Chondrocyte (in vitro differentiated cells): Measurements from ENCODE around the gene CYP4A22. TPM values are rescaled to one million over a fixed set of nuclear protein-coding genes. Genes with fewer than 3 reads are reported as not detected.
"Not testable (repeated sequence)": the region's sequence is repeated elsewhere in the genome, so short reads cannot be mapped to it uniquely, and the experiment has no call there.

Experiments used
- DNase-seq: peaks from one replicate; pipeline ENCODE4 v3.0.0; 2021; ENCODE audit warnings: mixed read lengths, low spot score
- H3K27ac Mint-ChIP-seq: one replicate; pipeline ENCODE4 v1.8.0; 2021; ENCODE audit warnings: mild to moderate bottlenecking, moderate library complexity, mixed read lengths; ENCODE audit not compliant: unreplicated experiment
- H3K27me3 Mint-ChIP-seq: 2 replicates; pipeline ENCODE4 v1.8.0; 2021; ENCODE audit warnings: low read depth, mixed read lengths
- H3K36me3 Mint-ChIP-seq: 2 replicates; pipeline ENCODE4 v1.8.0; 2021; ENCODE audit warnings: low read depth, mixed read lengths
- H3K4me1 Mint-ChIP-seq: 2 replicates; pipeline ENCODE4 v1.8.0; 2021; ENCODE audit warnings: low read depth, mild to moderate bottlenecking, mixed read lengths
- H3K4me3 Mint-ChIP-seq: one replicate; pipeline ENCODE4 v1.8.0; 2021; ENCODE audit warnings: mild to moderate bottlenecking, moderate library complexity, mixed read lengths; ENCODE audit not compliant: unreplicated experiment
- H3K9me3 Mint-ChIP-seq: 2 replicates; pipeline ENCODE4 v1.8.0; 2021; ENCODE audit warnings: low read depth, mixed read lengths
- long read RNA-seq: library from polyadenylated mRNA; stranded (forward); transcript quantifications from one replicate; pipeline ENCODE4 v2.0.0, GENCODE V29; 2021
- total RNA-seq: library from RNA; stranded (reverse); gene quantifications from 3 replicates; pipeline ENCODE4 v1.2.1, GENCODE V29; 2021
- TF ChIP-seq, protein P1 (sequence below): fragments of 200-600 bp; sonication (generic); IDR thresholded peaks from 2 replicates; pipeline ENCODE4 v1.5.0; 2021; ENCODE audit warnings: antibody characterized with exemption, mild to moderate bottlenecking, moderate library complexity

Gene CYP4A22, protein sequence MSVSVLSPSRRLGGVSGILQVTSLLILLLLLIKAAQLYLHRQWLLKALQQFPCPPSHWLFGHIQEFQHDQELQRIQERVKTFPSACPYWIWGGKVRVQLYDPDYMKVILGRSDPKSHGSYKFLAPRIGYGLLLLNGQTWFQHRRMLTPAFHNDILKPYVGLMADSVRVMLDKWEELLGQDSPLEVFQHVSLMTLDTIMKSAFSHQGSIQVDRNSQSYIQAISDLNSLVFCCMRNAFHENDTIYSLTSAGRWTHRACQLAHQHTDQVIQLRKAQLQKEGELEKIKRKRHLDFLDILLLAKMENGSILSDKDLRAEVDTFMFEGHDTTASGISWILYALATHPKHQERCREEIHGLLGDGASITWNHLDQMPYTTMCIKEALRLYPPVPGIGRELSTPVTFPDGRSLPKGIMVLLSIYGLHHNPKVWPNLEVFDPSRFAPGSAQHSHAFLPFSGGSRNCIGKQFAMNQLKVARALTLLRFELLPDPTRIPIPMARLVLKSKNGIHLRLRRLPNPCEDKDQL
- total RNA-seq, result not detected in 3 replicates
- long read RNA-seq, result 0 reads

DNA sequence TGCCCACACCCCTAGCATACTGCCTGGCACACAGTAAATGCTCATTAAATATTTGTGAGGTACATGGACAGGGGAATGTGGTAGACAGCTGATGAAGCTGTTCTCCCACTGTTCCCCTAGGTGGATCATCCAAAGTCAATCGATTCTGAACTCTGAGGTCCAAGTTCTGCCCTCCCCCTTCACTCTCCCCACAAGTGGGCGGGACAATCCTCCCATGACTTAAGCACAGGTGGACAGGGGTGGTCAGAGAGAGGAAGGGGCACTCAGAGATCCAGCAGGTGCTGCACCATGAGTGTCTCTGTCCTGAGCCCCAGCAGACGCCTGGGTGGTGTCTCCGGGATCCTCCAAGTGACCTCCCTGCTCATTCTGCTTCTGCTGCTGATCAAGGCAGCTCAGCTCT is at the start of gene CYP4A22:
Gene CYP4A22 (plus strand): TSS at position 244 of the 400 bp plus-strand sequence. CDS start 45 bp downstream, at position 289.
- Mint-ChIP-seq H3K27me3 (peaks cover 9% of the 10 kb centered on the region), H3K4me1 (no peaks in the 10 kb centered on the region), H3K27ac (no peak within 1 kb of the TSS), H3K4me3 (no peak within 1 kb of the TSS), H3K9me3 (no peaks in the 10 kb centered on the region), H3K36me3 (peaks cover 2% of the 10 kb centered on the region)
- TF ChIP-seq, protein P1, sequence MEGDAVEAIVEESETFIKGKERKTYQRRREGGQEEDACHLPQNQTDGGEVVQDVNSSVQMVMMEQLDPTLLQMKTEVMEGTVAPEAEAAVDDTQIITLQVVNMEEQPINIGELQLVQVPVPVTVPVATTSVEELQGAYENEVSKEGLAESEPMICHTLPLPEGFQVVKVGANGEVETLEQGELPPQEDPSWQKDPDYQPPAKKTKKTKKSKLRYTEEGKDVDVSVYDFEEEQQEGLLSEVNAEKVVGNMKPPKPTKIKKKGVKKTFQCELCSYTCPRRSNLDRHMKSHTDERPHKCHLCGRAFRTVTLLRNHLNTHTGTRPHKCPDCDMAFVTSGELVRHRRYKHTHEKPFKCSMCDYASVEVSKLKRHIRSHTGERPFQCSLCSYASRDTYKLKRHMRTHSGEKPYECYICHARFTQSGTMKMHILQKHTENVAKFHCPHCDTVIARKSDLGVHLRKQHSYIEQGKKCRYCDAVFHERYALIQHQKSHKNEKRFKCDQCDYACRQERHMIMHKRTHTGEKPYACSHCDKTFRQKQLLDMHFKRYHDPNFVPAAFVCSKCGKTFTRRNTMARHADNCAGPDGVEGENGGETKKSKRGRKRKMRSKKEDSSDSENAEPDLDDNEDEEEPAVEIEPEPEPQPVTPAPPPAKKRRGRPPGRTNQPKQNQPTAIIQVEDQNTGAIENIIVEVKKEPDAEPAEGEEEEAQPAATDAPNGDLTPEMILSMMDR, result no peak
- no peak for DNase-seq

DNA sequence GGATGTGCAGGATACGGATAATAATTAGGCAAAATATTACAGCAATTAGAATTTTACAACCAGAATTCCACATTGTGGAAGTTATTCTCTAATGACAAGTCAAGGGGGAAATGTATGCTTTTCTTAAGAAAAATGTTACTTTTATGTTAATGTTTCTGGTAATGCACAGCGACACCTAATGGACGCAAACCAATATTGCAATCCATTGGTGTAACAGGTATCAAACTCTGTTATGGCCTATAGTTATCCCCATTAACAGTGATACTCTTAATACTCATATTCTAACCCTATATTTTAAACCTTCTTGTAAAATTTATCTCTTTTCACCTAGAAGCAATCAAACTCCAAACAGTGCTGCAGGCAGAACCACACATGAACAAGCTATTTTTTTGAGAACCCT is 47.9 kb upstream of the CYP4A22 start:
- not testable (repeated sequence) for H3K9me3 Mint-ChIP-seq
- TF ChIP-seq, protein P1, result peak; percentile 80

DNA sequence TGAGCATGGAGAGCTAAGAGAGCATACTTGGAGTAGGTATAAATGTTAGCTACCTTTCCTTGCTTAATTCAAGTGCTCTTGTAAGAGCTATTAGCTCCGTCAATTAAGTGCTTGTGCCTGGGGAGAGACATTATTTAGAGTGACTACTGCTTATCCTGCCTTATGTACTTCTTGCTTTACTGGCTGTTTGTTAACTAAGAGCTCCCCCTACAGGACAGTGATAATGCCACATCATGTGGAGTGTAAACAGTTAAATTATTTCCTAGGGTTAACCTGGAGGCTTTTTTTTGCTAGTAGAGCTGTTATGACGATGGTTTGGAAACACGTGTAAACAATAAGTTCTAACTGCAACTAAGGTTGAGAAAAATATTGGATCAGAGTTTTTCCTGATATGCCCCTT is 45.8 kb upstream of the CYP4A22 start:
- not testable (repeated sequence) for H3K36me3 Mint-ChIP-seq, H3K4me1 Mint-ChIP-seq, H3K27ac Mint-ChIP-seq, H3K4me3 Mint-ChIP-seq, H3K9me3 Mint-ChIP-seq, DNase-seq
- TF ChIP-seq, protein P1, result peak; percentile 72
- H3K27me3 Mint-ChIP-seq, result peaks cover 10% of the 10 kb centered on the region

More for the DNA sequence above, 47.9 kb upstream of the CYP4A22 start:
- not testable (repeated sequence) for H3K27me3 Mint-ChIP-seq, DNase-seq, H3K4me3 Mint-ChIP-seq, H3K4me1 Mint-ChIP-seq, H3K36me3 Mint-ChIP-seq, H3K27ac Mint-ChIP-seq

DNA sequence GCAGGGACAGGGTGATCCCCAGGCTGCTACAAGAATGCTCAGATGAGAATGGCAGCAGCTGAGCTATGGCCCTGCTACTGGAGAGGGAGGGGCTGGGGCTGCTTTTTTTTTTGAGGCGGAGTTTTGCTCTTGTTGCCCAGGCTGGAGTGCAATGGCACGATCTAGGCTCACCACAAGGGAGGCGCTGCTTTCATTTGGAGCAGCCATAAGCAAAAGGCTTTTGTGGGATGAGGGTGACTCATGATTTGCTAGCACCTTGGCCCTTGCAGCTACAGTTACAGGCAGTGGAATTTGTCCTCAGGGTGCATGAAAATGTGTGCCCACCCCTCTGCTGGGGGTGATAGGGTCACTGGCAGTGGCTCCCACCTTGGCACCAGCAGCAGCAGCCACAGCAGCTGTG is 32.4 kb upstream of the CYP4A22 start:
- H3K4me1 Mint-ChIP-seq, result no peaks in the 10 kb centered on the region
- DNase-seq, result no peak
- H3K36me3 Mint-ChIP-seq, result peaks cover 2% of the 10 kb centered on the region
- TF ChIP-seq, protein P1, result no peak
- H3K4me3 Mint-ChIP-seq, result no peak overlapping the region
- H3K27me3 Mint-ChIP-seq, result peaks cover 9% of the 10 kb centered on the region
- H3K9me3 Mint-ChIP-seq, result peaks cover 14% of the 10 kb centered on the region
- H3K27ac Mint-ChIP-seq, result no peak overlapping the region

DNA sequence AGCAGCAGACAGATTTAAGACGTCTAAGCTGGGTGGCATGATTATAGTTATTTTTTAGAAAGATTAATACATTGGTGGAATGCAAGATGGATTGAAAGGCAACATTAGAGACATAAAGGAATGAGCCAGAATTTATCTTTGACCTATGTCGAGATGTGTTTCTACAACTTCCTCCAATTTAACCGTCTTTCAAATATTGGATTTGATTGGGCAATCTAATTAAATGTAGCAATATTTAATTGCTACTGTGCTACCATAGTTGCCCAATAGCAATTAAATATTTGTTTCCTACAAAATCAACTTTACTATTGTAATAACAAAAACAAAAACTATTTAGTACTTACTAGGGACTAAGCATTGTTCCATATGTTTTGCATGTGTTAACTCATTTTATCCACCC is 30.4 kb upstream of the CYP4A22 start:
- H3K4me1 Mint-ChIP-seq, result no peaks in the 10 kb centered on the region
- H3K9me3 Mint-ChIP-seq, result peaks cover 14% of the 10 kb centered on the region
- H3K27ac Mint-ChIP-seq, result no peak overlapping the region
- peaks cover 6% of the 10 kb centered on the region for H3K27me3 Mint-ChIP-seq
- TF ChIP-seq, protein P1, result no peak
- H3K4me3 Mint-ChIP-seq, result no peak overlapping the region
- peaks cover 2% of the 10 kb centered on the region for H3K36me3 Mint-ChIP-seq
- DNase-seq, result no peak

DNA sequence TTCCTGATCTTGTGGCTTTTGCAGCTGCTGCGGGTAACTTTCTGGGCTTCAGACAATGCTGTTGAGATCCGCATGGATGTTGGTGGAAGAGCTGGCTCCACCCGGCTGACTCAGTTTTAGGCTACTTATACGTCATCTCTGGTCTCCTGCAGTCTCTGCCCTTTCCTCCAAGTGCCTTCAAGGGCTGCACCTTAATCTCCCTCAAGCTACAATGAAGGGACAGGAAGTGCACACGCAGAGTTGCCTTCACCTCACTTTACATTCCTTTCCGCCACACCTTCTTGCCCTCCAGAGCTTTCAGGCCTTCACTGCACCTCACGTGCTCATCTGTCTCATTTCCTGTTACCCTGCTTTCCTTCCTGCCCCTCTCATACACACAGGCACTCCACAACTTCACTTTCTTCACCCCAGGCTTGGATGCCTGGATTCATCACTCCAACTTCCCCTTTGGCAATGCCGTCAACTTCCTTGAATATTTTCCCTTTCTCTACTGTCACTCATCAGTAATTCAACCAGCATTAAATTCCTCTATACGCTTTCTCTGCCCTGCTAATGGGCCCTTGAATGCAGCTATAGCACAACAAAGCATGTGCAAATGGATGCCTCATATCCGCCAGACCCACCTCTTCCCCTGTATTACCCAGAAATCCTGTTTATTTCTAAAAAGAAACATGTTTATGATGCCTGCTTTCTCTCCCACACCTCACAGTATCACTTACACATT is 29.2 kb upstream of the CYP4A22 start:
- H3K27ac Mint-ChIP-seq, H3K9me3 Mint-ChIP-seq, H3K27me3 Mint-ChIP-seq, H3K36me3 Mint-ChIP-seq, H3K4me1 Mint-ChIP-seq, H3K4me3 Mint-ChIP-seq, DNase-seq: not testable (repeated sequence)

DNA sequence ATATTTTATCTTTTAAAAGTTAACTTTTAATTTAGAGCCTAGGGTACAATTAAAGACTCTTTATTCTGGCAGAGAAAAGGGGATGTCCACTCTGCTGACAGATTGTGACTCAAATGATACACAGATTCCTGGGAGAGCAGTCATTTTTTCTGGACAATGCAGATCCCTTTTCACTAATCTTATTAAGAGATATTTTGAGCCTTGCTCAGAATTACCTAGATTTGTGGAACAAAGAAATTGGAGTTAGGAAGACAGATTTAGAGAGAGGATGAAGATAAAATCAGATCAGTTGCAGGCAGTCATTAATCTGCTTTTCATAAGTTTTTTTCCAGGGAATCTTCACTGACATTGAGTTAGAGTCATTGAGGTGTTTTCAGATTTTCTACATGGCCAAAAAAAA is 27.8 kb upstream of the CYP4A22 start:
- not testable (repeated sequence) for H3K9me3 Mint-ChIP-seq, H3K27ac Mint-ChIP-seq, H3K4me3 Mint-ChIP-seq, DNase-seq, H3K4me1 Mint-ChIP-seq, H3K36me3 Mint-ChIP-seq, H3K27me3 Mint-ChIP-seq
